ENCODE results near the gene ANKRD29. TPM values are rescaled to one million over a fixed set of nuclear protein-coding genes. Genes with fewer than 3 reads are reported as not detected.

ANKRD29 gene
- total and polyA plus RNA-seq, 2 of the 4 experiments (the other 2 are of a cell fraction), result 0.18 to 0.31 TPM

DNA sequence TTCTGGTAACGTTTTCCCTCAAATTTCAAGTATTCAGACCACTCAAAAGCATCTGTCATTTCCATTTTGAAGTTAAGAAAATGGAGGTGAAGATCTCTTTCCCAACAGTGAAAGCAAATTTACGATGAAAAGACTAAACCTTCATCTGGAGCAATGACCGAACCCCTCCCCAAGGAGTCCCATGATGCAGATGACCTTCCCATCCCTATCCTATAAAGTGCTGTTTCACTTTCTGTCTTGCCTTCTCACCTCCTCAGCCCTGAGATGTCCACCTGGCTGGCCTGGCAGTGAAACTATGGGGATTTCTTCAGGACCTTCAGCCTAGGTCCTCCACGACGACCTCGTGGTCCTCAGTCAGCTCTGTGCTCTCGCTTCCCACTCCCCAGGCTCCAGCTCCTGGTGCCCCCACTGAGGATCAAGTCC lies 75.5 kb downstream of the ANKRD29 start:
- Histone ChIP-seq H2BK5ac (ENCODE audit: low read depth, low read length, poor library complexity, severe bottlenecking) (no peak overlapping the region), H3K36me3 (ENCODE audit: control insufficient read depth, insufficient read depth, low read length) (no peaks in the 10 kb centered on the region; the same call in 1 of the 2 replicates), H2BK120ac (ENCODE audit: low read depth, low read length) (peak overlapping the region; percentile 82), H3K27me3 (ENCODE audit: control insufficient read depth, insufficient read depth, low read length) (no peaks in the 10 kb centered on the region), H4K20me1 (ENCODE audit: insufficient read depth, low read length) (peaks cover 21% of the 10 kb centered on the region; the same call in 1 of the 2 replicates), H3K27ac (ENCODE audit: insufficient read depth, low read length) (no peak overlapping the region), H3K9me1 (ENCODE audit: insufficient read depth, low read length) (peaks cover 5% of the 10 kb centered on the region; the same call in 1 of the 2 replicates), H2AK5ac (ENCODE audit: low read depth, low read length) (peak overlapping the region; percentile 27; the same call in 1 of the 2 replicates), H3K4me3 (ENCODE audit: insufficient read depth, low read depth, low read length) (peak overlapping the region; percentile 30; the same call in 1 of the 2 replicates), H3K23ac (ENCODE audit: low read depth, low read length) (peak overlapping the region; percentile 51), H3K4ac (ENCODE audit: low read depth, low read length) (peak overlapping the region; percentile 72), H3K14ac (replicated peaks; ENCODE audit: low read depth, low read length) (peak overlapping the region; percentile 56; the same call in 1 of the 2 replicates), H3K79me1 (ENCODE audit: low read depth in 1 of 2, low read length in 2 of 2) (peaks cover 10 to 34% of the 10 kb centered on the region in 2 experiments), H2BK15ac (ENCODE audit: low read depth, low read length) (peak overlapping the region; percentile 86; the same call in 2 of the 3 replicates), H4K5ac (ENCODE audit: low read depth, low read length) (peak overlapping the region; percentile 30), H4K8ac (ENCODE audit: low read depth in 2 of 2, low read length in 2 of 2) (peak overlapping the region; percentile 35 to 71; a peak in 3 of 4 replicates), H4K91ac (ENCODE audit: insufficient read depth, low read depth, low read length) (peak overlapping the region; percentile 63), H3K9me3 (ENCODE audit: control insufficient read depth, insufficient read depth, low read length) (no peaks in the 10 kb centered on the region), H2BK20ac (ENCODE audit: low read depth, low read length) (peak overlapping the region; percentile 80; the same call in 1 of the 2 replicates), H2AK9ac (replicated peaks; ENCODE audit: low read depth, low read length, poor library complexity) (peak overlapping the region; percentile 63), H3K4me1 (ENCODE audit: control insufficient read depth, insufficient read depth, low read length) (peaks cover 2% of the 10 kb centered on the region; the same call in 1 of the 2 replicates), H3K9ac (ENCODE audit: low read depth, low read length) (peak overlapping the region; percentile 40), H2AFZ (replicated peaks; ENCODE audit: low read length, poor library complexity) (peak overlapping the region; percentile 75), H3K56ac (ENCODE audit: extremely low read depth, insufficient read depth, low read length) (no peak overlapping the region), H3K18ac (ENCODE audit: low read depth, low read length) (no peak overlapping the region; the same call in 1 of the 2 replicates), H3K4me2 (ENCODE audit: low read depth, low read length) (peak overlapping the region; percentile 78)
- intact Hi-C loops (cut with micrococcal nuclease), result loop anchor here (2.0 to 5.0 kb wide), 2 partner anchors 70 to 85 kb away; partner anchors contain the start of gene RMC1
- no TSS peak for BruUV-seq (replicated peaks)
- in situ Hi-C loops (cut with MboI; ENCODE audit: low sequenced_read_pairs), result no loop called here
- ATAC-seq (ENCODE audit: low read depth) (no peak), DNase-seq (no peak)
- dilution Hi-C loops (cut with HindIII; ENCODE audit: low sequenced_read_pairs, unreplicated experiment), result no loop called here
- 53% methylated on average over 4 of the region's 7 CpGs; no CpG with 5 or more reads in 1 of the 2 experiments for WGBS, 2 experiments (ENCODE audit: extremely low coverage in 2 of 2, insufficient read length in 1 of 2)
- CTCF ChIA-PET, result interaction anchor here (0.8 to 1.9 kb wide), 2 partner anchors 10 to 71 kb away, joined by 3 to 4 read pairs; no protein-coding TSS in a partner anchor
- POLR2A ChIA-PET (ENCODE audit: unreplicated experiment), result no interaction called here
- TF ChIP-seq RAD21 (IDR thresholded peaks at IDR 0.05; ENCODE audit: low read length) (no peak), POLR2A (IDR thresholded peaks at IDR 0.05; ENCODE audit: low read depth, low read length) (no peak), FOS (IDR thresholded peaks at IDR 0.05; ENCODE audit: low read depth, low read length) (no peak), RFX5 (IDR thresholded peaks at IDR 0.05; ENCODE audit: low read depth, low read length) (no peak), MAZ (IDR thresholded peaks at IDR 0.05; ENCODE audit: borderline replicate concordance, low read depth, low read length) (no peak), MAFK (IDR thresholded peaks at IDR 0.05; ENCODE audit: low read depth, low read length) (no peak), SMC3 (IDR thresholded peaks at IDR 0.05; ENCODE audit: low read depth, low read length) (no peak), MXI1 (IDR thresholded peaks at IDR 0.05; ENCODE audit: borderline replicate concordance, low read depth, low read length) (no peak), CEBPB (IDR thresholded peaks at IDR 0.05; ENCODE audit: low read depth, low read length) (no peak), CHD1 (IDR thresholded peaks at IDR 0.05; ENCODE audit: low read depth, low read length) (no peak), RCOR1 (IDR thresholded peaks at IDR 0.05; ENCODE audit: insufficient replicate concordance, low read length) (no peak), NFE2L2 (IDR thresholded peaks at IDR 0.05; ENCODE audit: low read depth, low read length) (no peak), BHLHE40 (IDR thresholded peaks at IDR 0.05; ENCODE audit: low read depth, low read length) (no peak)
- TF ChIP-seq, protein P1, sequence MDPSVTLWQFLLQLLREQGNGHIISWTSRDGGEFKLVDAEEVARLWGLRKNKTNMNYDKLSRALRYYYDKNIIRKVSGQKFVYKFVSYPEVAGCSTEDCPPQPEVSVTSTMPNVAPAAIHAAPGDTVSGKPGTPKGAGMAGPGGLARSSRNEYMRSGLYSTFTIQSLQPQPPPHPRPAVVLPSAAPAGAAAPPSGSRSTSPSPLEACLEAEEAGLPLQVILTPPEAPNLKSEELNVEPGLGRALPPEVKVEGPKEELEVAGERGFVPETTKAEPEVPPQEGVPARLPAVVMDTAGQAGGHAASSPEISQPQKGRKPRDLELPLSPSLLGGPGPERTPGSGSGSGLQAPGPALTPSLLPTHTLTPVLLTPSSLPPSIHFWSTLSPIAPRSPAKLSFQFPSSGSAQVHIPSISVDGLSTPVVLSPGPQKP (IDR thresholded peaks at IDR 0.05; ENCODE audit: borderline replicate concordance, low read depth, low read length), result no peak
- TF ChIP-seq, protein P2, sequence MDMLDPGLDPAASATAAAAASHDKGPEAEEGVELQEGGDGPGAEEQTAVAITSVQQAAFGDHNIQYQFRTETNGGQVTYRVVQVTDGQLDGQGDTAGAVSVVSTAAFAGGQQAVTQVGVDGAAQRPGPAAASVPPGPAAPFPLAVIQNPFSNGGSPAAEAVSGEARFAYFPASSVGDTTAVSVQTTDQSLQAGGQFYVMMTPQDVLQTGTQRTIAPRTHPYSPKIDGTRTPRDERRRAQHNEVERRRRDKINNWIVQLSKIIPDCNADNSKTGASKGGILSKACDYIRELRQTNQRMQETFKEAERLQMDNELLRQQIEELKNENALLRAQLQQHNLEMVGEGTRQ (IDR thresholded peaks at IDR 0.05; ENCODE audit: low read depth, low read length), result no peak

Data from IMR-90 (cell line).